ENCODE measurements around the gene PLA1A. TPM values are rescaled to one million over a fixed set of nuclear protein-coding genes. Genes with fewer than 3 reads are reported as not detected.

PLA1A gene
- total RNA-seq, 2 donors from 2014 or later: 4.4 TPM; not detected in 1

DNA sequence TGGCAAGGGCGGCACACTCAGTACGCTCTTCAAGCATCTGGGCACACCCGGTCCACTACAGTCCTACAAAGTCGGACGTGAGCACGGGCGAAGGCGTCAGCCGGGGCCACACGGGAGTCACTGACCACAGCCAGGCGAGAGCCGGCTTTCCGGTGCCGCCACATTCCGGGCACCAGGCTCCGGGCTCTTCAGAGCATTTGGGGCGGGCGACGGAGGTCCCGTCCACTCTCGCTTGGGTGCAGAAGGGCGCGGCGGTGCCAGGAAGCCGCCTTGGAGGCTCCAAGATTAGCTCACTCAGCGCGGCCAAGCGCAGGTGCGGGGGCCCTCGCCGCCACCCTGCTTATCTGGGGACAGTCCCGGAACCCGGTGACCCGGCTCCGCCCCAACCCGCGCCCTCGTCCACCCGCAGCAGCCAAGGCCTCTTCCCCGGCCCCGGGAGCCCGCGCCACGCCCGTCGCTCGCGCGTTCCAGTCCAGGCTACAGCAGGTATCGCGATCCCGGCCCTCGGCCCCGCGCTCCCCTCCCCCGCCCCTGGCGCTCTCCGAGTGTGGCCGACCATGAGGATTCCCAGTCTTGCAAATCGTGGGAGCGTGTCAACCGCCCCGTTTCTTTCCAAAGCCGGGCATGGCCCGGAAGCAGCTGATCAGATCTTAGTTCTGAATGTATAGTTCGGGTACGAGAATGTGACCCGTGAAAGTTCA, 18.2 kb upstream of the PLA1A start, which contains the start of gene ADPRH:
ADPRH (plus strand) TSS at position 127 of the 701 bp plus-strand sequence. CDS start 2,678 bp downstream, outside the sequence.
- peak within 1 kb of the TSS; percentile 26 to 46 for H3K4me3 ChIP-seq
- ATAC-seq (peak; percentile 96), DNase-seq (peak; percentile 87 to 91 (median 88))
- TF ChIP-seq POLR2A (IDR thresholded peaks at IDR 0.05): peak; percentile 72 to 91 (median 84)
- TF ChIP-seq, protein P1, sequence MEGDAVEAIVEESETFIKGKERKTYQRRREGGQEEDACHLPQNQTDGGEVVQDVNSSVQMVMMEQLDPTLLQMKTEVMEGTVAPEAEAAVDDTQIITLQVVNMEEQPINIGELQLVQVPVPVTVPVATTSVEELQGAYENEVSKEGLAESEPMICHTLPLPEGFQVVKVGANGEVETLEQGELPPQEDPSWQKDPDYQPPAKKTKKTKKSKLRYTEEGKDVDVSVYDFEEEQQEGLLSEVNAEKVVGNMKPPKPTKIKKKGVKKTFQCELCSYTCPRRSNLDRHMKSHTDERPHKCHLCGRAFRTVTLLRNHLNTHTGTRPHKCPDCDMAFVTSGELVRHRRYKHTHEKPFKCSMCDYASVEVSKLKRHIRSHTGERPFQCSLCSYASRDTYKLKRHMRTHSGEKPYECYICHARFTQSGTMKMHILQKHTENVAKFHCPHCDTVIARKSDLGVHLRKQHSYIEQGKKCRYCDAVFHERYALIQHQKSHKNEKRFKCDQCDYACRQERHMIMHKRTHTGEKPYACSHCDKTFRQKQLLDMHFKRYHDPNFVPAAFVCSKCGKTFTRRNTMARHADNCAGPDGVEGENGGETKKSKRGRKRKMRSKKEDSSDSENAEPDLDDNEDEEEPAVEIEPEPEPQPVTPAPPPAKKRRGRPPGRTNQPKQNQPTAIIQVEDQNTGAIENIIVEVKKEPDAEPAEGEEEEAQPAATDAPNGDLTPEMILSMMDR (IDR thresholded peaks at IDR 0.05): peak in 1 of 7 experiments; percentile 3
- no peaks in the 10 kb centered on the region for H3K27me3 ChIP-seq
- H3K36me3 ChIP-seq (replicated peaks in 1 of 2; ENCODE audit: insufficient read depth in 1 of 2, low read depth in 2 of 2): no peaks in the 10 kb centered on the region
- H3K27ac ChIP-seq: peak within 1 kb of the TSS; percentile 79 to 95 (median 92)
- intact Hi-C loops (cut with DNase I): loop anchor here (10.0 kb wide), 1 partner anchor 75 kb away; no protein-coding TSS in a partner anchor
- no peaks in the 10 kb centered on the region for H3K9me3 ChIP-seq
- peaks cover 18% of the 10 kb centered on the region for H3K4me1 ChIP-seq
- 1% methylated on average over 32 to 65 of the region's 68 CpGs for WGBS, 2 donors

DNA sequence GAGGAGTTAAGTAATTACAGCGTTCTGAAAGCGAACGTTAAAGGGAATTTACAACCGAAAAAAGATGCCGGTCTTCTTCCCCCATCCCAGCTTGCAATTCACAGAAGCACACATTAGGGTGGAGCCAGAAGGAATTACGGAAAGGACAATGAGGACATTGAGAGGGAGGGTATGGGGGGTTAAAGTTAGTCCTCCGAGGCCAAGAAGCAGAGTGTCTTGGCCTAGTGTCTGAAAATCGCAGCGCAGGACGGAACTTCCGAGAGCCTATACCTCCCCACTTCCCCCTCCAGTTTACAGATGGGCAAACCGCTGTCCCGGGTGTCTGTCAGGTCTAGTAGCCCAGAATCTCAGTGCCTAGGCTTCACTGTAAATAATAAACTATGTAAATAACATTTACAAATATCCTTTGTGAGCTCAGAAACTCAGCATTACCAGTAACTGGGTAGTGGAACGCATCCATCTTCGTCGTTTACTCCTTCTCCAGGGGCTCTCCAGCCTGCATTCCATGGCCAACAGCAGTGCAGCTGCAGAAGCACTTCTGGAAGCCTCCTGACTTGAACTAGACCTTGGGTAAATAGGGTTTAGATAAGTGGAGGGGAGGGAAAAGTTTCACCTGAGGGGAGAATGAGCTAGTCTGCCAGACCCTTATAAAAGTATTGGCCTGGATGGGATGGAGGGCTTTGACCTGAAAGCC, 17.5 kb upstream of the PLA1A start:
- WGBS, 2 donors: 18 to 20% methylated on average over 16 of the region's 16 CpGs
- H3K27ac ChIP-seq: peak overlapping the region; percentile 79 to 95 (median 92)
- no peaks in the 10 kb centered on the region for H3K9me3 ChIP-seq
- peak in 3 of 4 donors; percentile 26 to 47 (median 38) for DNase-seq
- TF ChIP-seq, protein P1 (IDR thresholded peaks at IDR 0.05): peak in 1 of 7 experiments; percentile 12
- no peak for TF ChIP-seq POLR2A (IDR thresholded peaks at IDR 0.05)
- H3K27me3 ChIP-seq: no peaks in the 10 kb centered on the region
- peak overlapping the region; percentile 26 to 46 for H3K4me3 ChIP-seq
- intact Hi-C loops (cut with DNase I): no loop called here
- no peaks in the 10 kb centered on the region for H3K36me3 ChIP-seq (replicated peaks in 1 of 2; ENCODE audit: insufficient read depth in 1 of 2, low read depth in 2 of 2)
- peaks cover 18% of the 10 kb centered on the region for H3K4me1 ChIP-seq
- peak; percentile 27 for ATAC-seq

DNA sequence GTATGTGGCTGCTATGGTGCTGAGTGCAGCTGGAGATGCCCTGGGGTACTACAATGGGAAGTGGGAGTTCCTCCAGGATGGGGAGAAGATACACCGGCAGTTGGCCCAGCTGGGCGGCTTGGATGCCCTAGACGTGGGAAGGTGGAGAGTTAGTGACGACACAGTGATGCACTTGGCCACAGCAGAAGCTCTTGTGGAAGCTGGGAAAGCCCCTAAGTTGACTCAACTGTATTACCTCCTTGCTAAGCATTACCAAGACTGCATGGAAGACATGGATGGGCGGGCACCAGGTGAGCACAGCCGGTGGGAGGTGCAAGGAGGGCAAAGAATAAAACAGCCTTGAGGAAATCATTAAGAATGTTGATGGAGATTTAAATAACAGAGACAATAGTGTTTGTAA, 15.5 kb upstream of the PLA1A start:
- intact Hi-C loops (cut with DNase I): no loop called here
- Histone ChIP-seq H3K27ac (no peak overlapping the region), H3K9me3 (no peaks in the 10 kb centered on the region), H3K4me3 (no peak overlapping the region), H3K27me3 (no peaks in the 10 kb centered on the region), H3K36me3 (replicated peaks in 1 of 2; ENCODE audit: insufficient read depth in 1 of 2, low read depth in 2 of 2) (no peaks in the 10 kb centered on the region), H3K4me1 (peaks cover 18% of the 10 kb centered on the region)
- no peak for TF ChIP-seq POLR2A (IDR thresholded peaks at IDR 0.05)
- TF ChIP-seq, protein P1 (IDR thresholded peaks at IDR 0.05): no peak
- WGBS, 2 donors: 90 to 91% methylated on average over 6 of the region's 6 CpGs
- DNase-seq (no peak), ATAC-seq (no peak)

DNA sequence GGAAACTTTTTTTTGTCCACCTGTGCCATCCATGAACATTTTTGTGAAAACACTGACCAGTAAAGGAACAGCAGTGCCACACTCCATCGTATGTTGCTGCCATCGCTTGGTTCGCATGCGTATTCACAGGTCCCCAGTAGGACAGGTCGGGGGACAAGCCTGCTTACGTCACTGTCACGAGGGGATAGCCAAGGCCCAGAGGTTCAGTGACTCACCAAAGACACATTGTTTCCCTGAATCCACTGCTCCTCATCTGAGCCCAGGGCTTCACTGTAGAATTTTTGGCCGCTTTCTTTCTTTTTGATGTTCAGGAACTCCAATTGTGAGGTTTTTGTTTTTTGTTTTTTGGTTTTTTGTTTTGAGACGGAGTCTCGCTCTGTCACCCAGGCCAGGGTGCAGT, 12.5 kb upstream of the PLA1A start:
- 94 to 95% methylated on average over 10 of the region's 10 CpGs for WGBS, 2 donors
- no peak for ATAC-seq
- H3K9me3 ChIP-seq: no peaks in the 10 kb centered on the region
- TF ChIP-seq, protein P1 (IDR thresholded peaks at IDR 0.05): no peak
- TF ChIP-seq POLR2A (IDR thresholded peaks at IDR 0.05): no peak
- no peaks in the 10 kb centered on the region for H3K36me3 ChIP-seq (replicated peaks in 1 of 2; ENCODE audit: insufficient read depth in 1 of 2, low read depth in 2 of 2)
- peaks cover 6% of the 10 kb centered on the region for H3K4me1 ChIP-seq
- intact Hi-C loops (cut with DNase I): no loop called here
- H3K27ac ChIP-seq: no peak overlapping the region
- H3K27me3 ChIP-seq: no peaks in the 10 kb centered on the region
- no peak for DNase-seq
- H3K4me3 ChIP-seq: no peak overlapping the region
